BJ (cell line): Measurements from ENCODE around the gene SELPLG. TPM values are rescaled to one million over a fixed set of nuclear protein-coding genes. Genes with fewer than 3 reads are reported as not detected.

Experiments
- CTCF ChIA-PET: fragments of 350-600 bp; formaldehyde crosslinking; extraction: SDS; loops from one replicate; lab custom pipeline; 2021; ENCODE audit warnings: antibody characterized with exemption, inconsistent platforms; lab: Yijun Ruan, JAX
- POLR2A ChIA-PET: fragments of 300-600 bp; sonication (Branson Sonifier 250); formaldehyde crosslinking; extraction: SDS; loops from one replicate; lab custom pipeline; 2021; ENCODE audit warnings: antibody characterized with exemption; lab: Charles Lee
- DNase-seq: peaks from one replicate; pipeline ENCODE4 v3.0.0-alpha.2; 2011; ENCODE audit warnings: low read depth
- H3K27me3 ChIP-seq: 2 replicates; pipeline ENCODE4 v1.6.0; 2011; ENCODE audit warnings: low read length; ENCODE audit not compliant: control insufficient read depth, insufficient read depth
- H3K36me3 ChIP-seq: 2 replicates; pipeline ENCODE4 v1.5.1; 2011; ENCODE audit warnings: low read length; ENCODE audit not compliant: control insufficient read depth, insufficient read depth
- H3K4me3 ChIP-seq: 2 replicates; pipeline ENCODE4 v1.5.1; 2011; ENCODE audit warnings: low read depth, mild to moderate bottlenecking, control low read depth, low read length
- polyA plus RNA-seq: library from polyadenylated mRNA; depleted of rRNA; stranded (reverse); fragments of >200 nt; gene quantifications from 2 replicates; pipeline ENCODE4 v1.2.3, GENCODE V29; 2011
- TF ChIP-seq, protein P1 (sequence below): IDR thresholded peaks from 2 replicates; pipeline ENCODE4 v1.5.1; 2011; ENCODE audit warnings: low read depth, mild to moderate bottlenecking, control low read depth, inconsistent platforms, low read length, moderate library complexity; ENCODE audit not compliant: insufficient read depth

Gene SELPLG
- polyA plus RNA-seq, 1 experiment = 8.1 TPM

DNA sequence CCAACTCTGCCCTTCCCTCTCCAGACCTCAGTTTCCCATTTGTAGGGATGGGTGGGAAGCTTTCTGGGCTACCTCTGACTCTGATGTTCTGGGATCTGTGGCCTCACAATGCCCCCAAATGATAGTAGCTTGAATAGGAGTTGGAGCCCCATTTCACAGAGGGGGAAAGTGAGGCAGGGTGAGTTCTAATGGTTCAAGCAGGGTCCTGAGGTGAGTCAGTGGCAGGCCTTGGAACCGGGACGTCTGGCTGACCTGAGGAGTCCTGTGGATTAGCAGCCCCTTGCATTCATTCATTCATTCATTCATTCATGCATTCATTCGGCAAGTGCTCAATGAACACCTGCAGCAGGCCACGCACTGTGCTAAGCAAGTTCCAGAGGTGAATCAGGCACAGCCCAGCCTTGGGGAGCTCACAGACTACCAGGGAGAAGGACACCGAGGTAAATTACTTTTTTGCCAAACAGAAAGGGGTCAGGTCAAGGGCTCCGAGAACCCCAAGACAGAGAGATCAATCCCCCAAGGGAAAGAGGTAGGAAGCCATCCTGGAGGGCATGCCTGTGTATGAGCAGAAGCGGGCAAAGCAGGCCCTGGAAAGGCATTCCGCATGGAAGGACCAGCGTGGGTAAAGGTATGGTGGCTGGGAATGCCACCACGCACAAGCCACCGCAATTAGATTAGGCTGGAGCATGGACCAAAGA lies 35.0 kb downstream of the SELPLG start:
- no peak for DNase-seq
- H3K36me3 ChIP-seq = no peaks in the 10 kb centered on the region; the same call in 1 of the 2 replicates
- TF ChIP-seq, protein P1, sequence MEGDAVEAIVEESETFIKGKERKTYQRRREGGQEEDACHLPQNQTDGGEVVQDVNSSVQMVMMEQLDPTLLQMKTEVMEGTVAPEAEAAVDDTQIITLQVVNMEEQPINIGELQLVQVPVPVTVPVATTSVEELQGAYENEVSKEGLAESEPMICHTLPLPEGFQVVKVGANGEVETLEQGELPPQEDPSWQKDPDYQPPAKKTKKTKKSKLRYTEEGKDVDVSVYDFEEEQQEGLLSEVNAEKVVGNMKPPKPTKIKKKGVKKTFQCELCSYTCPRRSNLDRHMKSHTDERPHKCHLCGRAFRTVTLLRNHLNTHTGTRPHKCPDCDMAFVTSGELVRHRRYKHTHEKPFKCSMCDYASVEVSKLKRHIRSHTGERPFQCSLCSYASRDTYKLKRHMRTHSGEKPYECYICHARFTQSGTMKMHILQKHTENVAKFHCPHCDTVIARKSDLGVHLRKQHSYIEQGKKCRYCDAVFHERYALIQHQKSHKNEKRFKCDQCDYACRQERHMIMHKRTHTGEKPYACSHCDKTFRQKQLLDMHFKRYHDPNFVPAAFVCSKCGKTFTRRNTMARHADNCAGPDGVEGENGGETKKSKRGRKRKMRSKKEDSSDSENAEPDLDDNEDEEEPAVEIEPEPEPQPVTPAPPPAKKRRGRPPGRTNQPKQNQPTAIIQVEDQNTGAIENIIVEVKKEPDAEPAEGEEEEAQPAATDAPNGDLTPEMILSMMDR = no peak
- no peak overlapping the region for H3K4me3 ChIP-seq
- no peaks in the 10 kb centered on the region for H3K27me3 ChIP-seq
- ChIA-PET CTCF (interaction anchor here (0.9 to 1.7 kb wide), 5 partner anchors 13 to 204 kb away, joined by 3 to 5 read pairs (median 3); partner anchors contain the start of gene ISCU), POLR2A (no interaction called here)

DNA sequence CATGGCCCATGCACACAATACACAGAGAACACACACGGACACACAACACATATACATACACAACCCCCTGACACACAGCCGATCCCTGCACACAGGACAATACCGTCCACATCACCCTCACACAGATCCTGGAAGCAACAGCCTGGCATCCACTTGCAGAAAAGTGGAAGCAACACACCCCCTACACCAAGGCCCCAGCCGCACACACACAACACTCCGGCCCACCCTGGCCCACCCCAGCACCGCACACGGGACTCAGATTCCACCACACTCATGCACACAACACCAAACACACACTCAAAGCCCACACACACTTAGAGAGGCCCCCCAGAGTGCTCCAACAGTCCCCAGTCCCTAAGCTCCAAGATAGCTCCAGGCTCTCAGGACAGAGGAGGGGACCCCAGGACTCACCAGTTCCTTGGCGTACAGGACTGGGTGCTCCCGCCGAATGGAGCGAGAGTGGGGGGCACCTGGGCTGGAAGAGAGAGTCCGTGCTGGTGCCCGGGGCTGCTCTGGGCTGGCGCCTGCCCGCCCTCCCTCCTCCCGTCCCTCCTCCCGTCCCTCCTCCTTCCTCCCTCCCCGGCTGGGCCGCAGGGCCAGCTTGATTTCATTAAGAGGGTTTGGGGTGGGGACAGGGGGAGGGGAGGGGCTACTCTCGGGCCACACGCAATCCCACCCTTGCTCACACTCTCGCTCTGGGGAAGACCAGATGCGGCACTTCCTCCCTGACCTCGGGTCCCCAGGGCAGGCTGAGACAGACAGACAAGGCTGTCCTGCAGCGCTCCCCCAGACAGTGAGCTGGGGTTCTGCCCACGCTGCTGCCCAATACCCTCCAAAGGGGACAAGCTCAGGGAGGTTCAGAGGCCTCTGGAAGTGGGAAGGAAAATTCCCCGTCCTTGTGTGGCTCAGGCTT lies 35.9 kb downstream of the SELPLG start, which contains the start of gene TMEM119:
Gene TMEM119, minus strand, starts transcription at position 526 of the 913 bp plus-strand sequence. CDS start 5,701 bp downstream, outside the sequence.
- POLR2A ChIA-PET = no interaction called here
- H3K4me3 ChIP-seq = peak within 1 kb of the TSS; percentile 62
- CTCF ChIA-PET = interaction anchor here (0.9 to 1.7 kb wide), 5 partner anchors 12 to 205 kb away, joined by 3 to 5 read pairs (median 3); partner anchors contain the start of gene ISCU

DNA sequence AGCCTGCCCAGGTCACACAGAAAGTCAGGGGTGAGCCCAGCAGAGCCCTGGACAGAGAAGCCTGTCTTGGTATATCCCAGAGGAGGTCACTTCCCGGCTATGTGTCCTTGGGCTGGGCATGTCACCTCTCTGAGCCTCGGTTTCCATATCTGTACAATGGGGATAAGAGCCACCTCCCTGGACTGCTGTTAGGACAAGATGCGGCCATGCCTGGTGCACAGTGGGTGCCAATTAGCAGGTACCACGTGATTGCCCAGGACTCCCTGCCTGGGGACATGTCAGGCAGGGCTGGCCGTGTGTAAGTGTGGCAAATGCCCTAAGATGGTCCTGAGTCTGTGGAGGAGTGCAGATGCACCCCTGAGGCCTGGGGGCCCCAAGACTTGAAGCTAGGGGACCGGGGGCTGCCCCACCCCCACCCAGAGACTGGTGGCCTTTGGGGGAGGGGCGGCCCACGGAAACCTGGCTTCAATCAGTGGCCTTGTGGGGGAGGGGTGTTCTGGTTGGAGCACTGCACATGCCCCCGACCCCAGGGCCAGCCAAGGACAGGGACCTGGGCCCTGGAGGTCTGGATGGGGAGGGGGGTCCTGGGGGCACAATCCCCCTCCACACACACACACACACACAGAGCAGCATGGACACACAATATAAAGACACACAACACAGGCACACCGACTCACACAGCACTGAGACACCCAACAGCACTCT lies 36.7 kb downstream of the SELPLG start:
- Histone ChIP-seq H3K4me3 (peak overlapping the region; percentile 62), H3K27me3 (no peaks in the 10 kb centered on the region), H3K36me3 (peaks cover 2% of the 10 kb centered on the region; the same call in 1 of the 2 replicates)
- ChIA-PET POLR2A (no interaction called here), CTCF (interaction anchor here (1.5 to 3.0 kb wide), 3 partner anchors 21 to 27 kb away, joined by 3 to 16 read pairs (median 5); no protein-coding TSS in a partner anchor)
- DNase-seq = no peak
- TF ChIP-seq, protein P1 = no peak

More for the DNA sequence above, 35.9 kb downstream of the SELPLG start, which contains the start of gene TMEM119:
- H3K36me3 ChIP-seq = no peaks in the 10 kb centered on the region; the same call in 1 of the 2 replicates
- peak; percentile 36 for DNase-seq
- no peaks in the 10 kb centered on the region for H3K27me3 ChIP-seq
- TF ChIP-seq, protein P1 = no peak

DNA sequence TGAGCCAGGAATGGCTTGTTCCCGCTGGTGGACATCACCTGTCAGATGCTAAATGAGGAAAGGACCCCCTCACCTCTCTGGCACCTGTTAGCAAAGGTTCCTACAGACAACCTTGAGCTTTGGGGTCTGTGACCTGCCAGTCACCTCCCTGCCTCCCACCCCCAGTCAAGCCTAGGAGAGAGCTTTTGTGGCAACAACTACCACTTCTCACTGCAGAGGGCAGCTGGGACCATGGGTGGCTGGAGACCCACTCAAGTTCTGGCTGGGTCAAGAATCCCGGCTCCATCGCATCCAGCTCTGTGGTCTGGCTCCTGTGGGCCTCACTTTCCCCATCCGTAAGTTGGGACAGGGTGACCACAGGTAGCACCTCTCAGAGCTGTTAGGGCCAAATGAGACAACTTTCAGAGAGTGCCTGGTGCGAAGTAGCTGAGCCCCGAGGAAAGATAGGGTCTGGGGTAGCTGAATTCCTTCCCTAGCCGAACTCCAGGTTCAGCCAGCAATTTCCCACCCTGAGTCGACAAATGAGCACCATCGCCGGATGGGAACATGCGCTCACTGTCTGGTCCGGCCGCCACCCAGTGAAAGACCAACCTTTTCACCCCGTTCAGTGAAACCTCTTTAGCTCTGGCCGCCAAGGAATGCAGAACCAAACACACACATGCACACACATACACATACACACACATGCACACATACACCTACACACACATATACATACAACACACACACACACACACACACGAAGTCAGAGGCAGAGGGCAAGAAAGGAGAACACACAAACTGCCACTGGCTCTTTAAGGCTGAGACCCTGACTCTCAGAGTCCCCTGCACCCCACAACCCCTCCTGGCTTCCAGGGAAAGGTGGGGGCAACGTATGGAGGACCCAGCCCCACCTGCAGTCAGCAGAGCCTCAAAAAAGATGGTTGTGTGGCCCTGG lies 37.7 kb downstream of the SELPLG start:
- CTCF ChIA-PET = interaction anchor here (1.1 to 3.0 kb wide), 2 partner anchors 22 to 25 kb away, joined by 4 to 16 read pairs; no protein-coding TSS in a partner anchor
- POLR2A ChIA-PET = interaction anchor here (0.6 to 0.7 kb wide), 2 partner anchors 14 to 28 kb away, joined by 3 read pairs; no protein-coding TSS in a partner anchor
- peaks cover 4% of the 10 kb centered on the region; the same call in 1 of the 2 replicates for H3K36me3 ChIP-seq
- TF ChIP-seq, protein P1 = no peak
- no peak for DNase-seq
- H3K27me3 ChIP-seq = no peaks in the 10 kb centered on the region
- H3K4me3 ChIP-seq = peak overlapping the region; percentile 62
